IPS-11a (cell line): Measurements from ENCODE around the gene SOCS1.
"Not testable (repeated sequence)": the region's sequence is repeated elsewhere in the genome, so short reads cannot be mapped to it uniquely, and the experiment has no call there.

Source experiments
- H3K4me3 ChIP-seq: one replicate; pipeline ENCODE4 v1.5.1; 2013; ENCODE audit warnings: low read depth, low read length, control low read depth

SOCS1 gene

GRCh38 chr16:11231367-11231970 is 24.5 kb downstream of the SOCS1 start:
- no peak overlapping the region for H3K4me3 ChIP-seq

GRCh38 chr16:11229906-11230305 is 26.1 kb downstream of the SOCS1 start:
- H3K4me3 ChIP-seq, result no peak overlapping the region

DNA sequence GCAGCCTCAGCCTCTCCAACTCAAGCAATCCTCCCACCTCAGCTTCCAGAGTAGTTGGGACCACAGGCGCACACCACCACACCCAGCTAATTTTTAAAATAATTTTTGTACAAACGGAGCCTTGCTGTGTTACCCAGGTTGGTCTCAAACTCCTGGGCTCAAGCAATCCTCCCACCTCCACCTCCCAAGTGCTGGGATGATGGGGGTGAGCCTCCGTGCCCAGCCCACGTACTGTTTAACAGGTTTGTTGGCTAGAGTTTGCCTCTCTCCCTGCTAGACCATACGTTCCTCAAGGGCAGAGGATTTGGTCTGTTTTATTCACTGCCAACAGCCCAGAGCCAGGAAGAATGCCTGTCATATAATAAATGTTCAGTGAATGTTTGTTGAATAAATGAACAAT is 26.6 kb downstream of the SOCS1 start:
- H3K4me3 ChIP-seq, result no peak overlapping the region

DNA sequence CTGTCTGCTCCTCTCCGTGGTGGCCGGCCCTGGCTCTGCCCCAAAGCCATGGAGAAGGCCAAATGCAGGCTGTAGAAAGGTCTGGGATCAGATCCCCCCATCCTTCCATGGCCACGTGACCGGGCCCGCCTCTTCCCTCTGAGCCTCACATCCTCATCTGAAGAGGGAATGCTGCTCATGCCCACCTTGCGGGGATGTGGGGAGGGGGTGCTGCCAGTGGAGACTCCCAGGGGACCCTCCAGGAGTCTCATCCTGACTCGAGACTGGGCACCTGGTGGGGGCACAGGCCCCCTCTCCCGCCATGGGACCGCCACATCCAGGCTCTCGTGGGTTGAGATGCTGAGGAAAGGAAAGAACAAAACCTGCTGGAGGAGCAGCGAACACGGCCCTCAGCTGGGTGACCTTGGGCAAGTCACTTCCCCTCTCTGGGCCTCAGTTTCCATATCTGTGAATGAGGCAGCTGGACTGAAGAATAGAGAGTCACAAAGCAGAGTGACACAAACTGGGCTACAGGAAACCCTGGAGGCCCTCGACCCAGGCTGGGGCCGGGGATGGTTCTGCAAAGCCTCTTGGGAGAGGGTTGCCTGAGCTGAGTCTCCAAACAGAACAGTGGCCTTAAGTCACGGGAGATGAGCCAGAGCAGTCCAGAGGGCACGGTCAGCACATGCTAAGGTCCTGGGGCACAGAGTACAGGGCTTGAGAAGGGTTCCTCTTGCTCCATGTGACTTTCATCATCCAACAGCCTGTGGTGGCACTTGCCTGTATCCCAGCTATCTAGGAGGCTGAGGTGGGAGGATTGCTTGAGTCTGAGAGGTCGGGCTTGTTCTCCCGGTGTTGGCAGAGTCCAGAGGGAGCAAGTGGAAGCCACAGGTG is 30.1 kb downstream of the SOCS1 start:
- no peak overlapping the region for H3K4me3 ChIP-seq

- no peak overlapping the region for H3K4me3 ChIP-seq
Measured at GRCh38 chr16:11224894-11225676, 30.9 kb downstream of the SOCS1 start.

- no peak overlapping the region for H3K4me3 ChIP-seq
Measured at GRCh38 chr16:11224096-11224893, 31.7 kb downstream of the SOCS1 start.

- not testable (repeated sequence) for H3K4me3 ChIP-seq
Measured at GRCh38 chr16:11220507-11220906, 35.5 kb downstream of the SOCS1 start.

DNA sequence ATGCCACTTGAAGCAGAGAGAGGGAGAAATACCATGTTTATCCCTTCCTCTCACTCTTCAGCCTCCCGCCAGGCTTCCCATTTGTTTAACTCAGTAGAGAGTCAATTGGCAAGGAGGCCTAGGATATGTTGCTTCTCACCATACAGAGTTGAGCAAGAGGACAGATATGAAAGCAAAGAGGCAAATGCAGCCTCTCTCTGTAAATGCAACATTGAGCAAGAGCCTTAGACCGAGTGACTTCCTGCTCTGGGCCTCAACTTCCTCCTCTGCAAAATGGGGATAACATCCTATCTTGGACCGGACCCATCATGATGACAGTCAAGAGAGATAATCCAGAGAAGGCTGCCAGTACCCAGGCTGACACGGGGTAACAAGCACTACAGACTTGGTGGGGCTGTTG is 36.8 kb downstream of the SOCS1 start:
- H3K4me3 ChIP-seq, result no peak overlapping the region

DNA sequence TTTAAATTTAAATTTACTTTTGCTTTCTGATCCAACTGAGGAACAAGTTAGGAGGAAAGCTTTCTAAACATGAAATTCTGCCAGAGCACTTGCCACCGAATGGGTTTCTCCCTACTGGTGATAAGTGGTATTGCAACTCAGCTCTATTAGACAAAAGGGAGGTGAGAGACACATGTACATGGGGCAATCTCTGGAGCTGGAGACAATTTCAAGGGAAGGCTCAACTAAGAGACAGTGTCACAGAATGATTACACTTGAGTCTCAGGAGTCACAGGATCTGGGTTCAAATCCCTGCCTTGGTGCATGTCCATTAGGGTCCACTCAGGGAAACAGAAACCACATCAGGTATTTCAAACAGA is 37.4 kb downstream of the SOCS1 start:
- H3K4me3 ChIP-seq, result no peak overlapping the region

DNA sequence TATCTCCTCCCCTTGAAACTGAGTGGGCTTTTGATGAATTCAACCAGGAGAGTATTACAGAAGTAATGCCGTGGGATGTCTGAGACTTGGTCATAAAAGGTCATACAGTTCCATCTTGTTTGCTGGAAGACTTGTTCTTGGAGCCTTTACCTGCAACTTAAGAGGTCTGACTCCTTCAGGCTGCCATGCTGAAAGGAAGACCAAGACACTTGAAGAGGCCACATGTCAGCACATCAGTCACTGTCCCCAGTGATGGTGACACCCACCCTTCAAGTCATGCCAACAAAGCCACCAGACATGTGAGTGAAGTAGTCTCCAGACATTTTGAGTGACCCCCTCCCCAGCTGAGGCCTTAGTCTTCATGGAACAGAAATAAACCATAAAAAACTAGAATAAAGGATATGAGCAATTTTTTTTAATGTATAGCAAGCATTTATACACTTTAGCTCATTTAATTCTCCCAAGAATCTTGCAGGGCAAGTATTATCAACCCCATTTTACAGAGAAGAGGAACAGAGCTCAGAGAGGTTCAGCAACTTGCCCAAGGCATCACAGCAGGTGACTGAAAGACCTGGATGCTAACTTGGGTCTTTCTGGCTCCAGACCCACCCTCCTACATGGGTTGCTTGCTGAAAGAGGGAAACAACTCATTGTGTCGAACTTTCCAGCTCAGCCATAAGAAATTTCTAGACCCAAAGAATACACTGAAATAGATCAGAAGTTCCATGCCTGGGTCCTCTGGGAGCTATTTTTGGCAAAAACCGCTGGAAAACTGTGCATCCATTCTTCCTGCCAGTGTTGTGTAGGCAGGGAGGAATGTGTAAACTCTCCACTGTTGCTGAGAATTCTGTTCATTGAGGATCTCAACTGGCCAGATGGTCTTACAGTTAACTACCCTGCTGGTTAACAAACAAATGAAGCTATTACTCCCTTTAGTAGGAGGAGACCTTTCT is 38.1 kb downstream of the SOCS1 start:
- no peak overlapping the region for H3K4me3 ChIP-seq

DNA sequence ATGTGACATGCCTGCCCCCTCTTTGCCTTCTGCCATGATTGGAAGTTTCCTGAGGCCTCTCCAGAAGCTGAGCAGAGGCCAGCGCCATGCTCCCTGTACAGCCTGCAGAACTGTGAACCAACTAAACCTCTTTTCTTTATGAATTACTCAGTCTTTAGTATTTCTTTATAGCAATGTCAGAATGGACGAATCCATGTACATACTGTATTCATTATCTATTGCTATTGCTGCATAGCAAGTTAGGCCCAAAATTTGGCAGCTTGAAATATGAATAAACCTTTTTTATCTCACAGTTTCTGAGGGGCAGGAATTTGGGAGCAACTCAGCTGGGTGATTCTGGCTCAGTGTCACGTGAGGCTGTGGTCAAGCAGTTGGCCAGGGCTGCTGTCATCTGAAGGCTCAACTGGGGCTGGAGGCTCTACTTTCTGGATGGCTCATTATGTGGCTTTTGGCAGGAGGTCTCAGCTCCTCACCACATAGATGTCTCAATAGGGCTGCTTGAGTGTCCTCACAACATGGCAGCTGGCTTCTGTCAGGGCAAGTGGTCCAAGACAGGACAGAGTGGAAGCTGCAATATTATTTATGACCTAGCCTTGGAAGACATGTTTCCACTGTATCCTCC is 40.0 kb downstream of the SOCS1 start:
- no peak overlapping the region for H3K4me3 ChIP-seq

GRCh38 chr16:11213799-11214198 is 42.2 kb downstream of the SOCS1 start:
- H3K4me3 ChIP-seq, result no peak overlapping the region

DNA sequence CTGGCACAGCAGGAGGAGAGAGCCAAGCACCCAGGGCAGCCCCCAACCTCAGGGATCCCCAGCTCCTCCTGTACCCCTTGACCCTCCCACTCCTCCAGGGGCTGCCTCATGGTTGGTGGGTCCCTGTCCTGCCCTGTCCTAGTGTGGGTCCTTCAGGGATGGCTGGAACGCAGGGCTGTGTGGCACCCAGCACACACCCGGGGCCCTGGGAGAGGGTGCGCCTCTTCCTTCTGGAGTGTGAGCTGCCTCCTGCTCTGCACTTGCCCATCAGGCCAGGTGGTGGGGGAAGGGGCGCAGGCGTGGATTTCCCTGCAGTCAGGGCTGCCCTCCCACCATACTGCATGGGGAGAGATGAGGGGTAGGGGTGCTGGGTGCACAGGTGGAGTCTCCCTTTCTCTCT is 42.6 kb downstream of the SOCS1 start:
- H3K4me3 ChIP-seq, result no peak overlapping the region

GRCh38 chr16:11212798-11213196 is 43.2 kb downstream of the SOCS1 start:
- no peak overlapping the region for H3K4me3 ChIP-seq

GRCh38 chr16:11211977-11212797 is 43.8 kb downstream of the SOCS1 start:
- no peak overlapping the region for H3K4me3 ChIP-seq

GRCh38 chr16:11211061-11211976 is 44.7 kb downstream of the SOCS1 start:
- H3K4me3 ChIP-seq, result no peak overlapping the region

- no peak overlapping the region for H3K4me3 ChIP-seq
Measured at GRCh38 chr16:11210260-11210659, 45.7 kb downstream of the SOCS1 start.
